Kidney tubule cell (primary cell): Measurements from ENCODE around the gene SHISA8.

Experiments used
- DNase-seq: peaks from one replicate; pipeline ENCODE4 v3.0.0-alpha.2; 2018; ENCODE audit warnings: low spot score

Gene SHISA8

DNA sequence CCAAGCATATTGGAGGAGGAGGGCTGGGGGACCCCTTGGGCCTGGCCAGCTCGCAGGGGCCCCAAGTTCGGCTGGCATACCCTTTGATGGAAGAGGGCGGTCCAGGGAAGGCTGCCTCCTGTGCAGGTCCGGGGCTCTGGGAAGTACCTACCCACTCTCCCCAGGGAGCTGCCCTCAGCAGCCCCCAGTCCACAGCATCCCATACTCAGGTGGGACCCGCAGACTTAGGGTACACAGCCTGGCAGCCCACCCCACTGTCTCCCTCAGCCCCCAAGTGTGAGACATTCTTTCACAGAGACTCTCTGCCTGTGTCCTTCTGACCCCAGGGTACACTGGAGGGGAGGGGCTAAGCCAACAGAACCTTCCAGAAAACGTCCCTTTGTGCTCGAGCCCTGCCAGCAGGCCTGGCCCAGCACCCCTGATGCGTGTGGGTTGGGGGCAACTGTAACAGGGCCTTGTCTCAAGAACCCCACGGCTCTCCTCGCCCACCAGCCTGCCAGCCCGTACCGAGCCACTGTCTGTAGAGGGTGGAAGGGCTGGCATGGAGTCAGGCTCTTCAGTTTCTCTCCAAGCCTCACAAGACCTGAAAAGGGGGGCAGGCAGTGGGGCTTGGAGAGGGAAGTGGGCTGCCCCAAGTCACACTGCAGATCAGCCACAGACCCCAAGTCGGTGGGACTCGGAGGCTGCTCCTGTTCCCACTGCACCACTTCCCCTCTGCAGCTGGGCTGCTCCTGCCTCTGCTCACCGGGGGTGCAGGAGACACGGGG is 18.7 kb upstream of the SHISA8 start:
- no peak for DNase-seq

DNA sequence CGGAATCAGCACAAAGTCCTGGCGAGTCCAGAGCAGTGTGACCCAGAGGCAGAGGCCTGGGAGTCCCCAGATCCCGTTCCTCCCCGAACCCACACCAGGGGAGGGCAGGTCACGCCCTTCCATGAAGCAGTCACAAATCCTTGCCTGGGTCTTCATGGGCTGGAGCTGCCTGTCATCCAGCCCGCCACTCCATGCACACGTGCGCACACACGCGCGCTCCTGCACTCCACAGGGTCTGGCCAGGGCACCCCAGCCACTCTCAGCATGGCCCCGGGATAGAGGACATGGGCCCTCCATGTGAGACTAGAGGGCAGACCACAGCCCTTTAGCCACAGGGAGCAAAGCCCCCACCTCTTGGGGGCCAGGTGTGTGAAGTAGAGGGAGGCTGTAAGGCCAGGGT is 17.5 kb upstream of the SHISA8 start:
- DNase-seq = no peak

DNA sequence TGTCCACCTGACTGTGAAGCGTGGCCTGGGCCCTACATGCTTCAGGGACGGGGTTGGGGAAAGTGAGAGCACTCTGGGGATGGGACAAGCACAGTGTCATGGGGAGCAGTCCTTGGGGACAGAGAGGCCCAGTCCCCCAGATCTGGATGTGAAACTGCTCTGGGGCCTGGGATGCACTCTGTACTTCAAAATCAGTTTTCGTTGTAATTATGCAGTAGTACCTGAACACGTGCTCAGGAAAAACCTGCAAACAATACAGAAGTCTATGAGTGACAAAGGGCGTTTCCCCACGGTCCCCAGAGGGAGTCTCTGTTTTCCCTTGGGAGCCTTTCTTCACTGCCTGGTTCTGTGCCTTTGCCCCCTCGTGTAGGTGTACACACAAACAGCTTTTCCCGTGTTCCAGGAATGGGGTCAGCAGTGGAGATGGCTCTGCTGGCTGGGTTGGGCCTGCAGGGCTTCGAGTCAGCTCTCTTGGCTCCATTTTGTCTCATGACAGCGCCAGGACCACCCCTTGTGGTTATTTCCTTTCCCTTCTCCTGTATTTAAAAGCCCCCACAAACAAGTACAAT is 16.9 kb upstream of the SHISA8 start:
- DNase-seq = no peak

DNA sequence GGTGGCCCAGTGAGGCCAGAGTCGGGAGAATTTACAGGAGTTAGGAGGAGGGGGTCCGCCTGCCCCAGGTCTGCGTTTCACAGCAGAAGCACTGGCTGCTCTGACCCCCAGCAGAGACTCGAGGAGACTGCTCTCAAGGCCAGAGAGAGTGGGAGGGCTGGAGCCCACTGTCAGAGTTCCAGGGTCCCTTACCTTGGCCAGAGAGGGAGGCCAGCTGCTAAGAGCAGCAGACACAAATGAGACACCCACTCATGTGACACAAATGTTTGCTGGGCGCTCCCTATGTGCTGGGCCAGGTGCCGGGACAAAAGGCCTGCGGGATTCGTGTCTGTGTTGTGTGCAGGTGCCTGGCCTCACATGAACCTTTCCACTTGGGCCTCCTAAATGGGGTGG is 14.5 kb upstream of the SHISA8 start:
- no peak for DNase-seq

DNA sequence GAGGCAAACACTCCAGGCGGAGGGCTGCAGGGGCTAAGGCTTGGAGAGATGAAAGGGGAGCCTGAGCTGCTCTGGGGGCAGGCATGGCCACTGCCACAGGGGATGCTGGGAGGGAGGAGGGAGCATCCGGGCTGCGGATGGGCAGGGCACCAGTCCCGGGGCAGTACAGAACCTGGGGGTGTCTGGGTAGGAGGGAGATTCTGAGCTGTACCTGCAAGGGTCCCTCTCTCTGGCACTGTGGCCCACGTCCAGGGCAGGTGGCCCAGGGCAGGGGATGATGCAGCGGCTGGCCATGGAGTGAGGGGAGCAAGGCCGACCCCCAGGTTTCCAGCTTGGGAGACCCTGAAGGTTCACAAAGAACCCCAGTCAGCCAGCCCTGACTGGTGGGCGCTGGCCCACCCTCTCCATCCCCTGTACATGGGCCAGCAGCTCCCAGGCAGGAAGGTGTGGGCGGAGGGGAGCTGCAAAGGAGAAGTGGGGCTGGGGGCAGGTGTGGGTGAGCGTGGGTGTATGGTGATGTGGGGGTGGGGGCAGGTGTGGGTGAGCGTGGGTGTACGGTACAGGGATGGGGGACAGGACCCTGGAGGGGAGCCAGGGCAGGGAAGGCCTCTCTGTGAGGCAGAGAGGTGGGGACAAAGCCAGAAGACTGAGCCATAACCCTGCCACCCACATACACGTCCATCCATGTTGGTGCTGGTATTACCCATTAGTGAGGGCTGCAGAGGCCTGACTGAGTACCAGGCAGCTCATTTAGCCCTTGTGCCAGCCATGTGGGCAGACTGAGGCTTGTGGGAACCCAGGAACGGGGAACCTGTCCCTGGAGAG is 13.9 kb upstream of the SHISA8 start:
- DNase-seq = no peak

DNA sequence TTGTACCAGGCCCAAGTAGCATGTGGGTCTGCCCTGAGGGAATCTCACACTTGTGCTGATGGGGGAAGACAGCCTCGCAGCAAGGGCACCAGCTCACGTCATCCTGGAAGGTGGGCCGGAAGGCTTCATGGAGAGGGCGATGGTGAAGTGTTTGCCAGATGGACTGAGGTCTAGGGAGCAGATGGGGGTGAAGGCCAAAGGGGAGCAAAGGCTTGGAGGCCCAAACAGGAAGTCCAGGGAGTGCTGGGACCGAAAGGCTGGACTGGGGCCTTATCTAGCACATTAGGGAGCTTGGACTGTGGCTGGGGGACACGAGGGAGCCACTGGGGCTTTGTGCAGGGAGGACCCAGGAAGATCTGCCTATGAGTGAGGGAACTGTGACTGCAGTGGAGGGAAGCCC is 12.9 kb upstream of the SHISA8 start:
- no peak for DNase-seq

DNA sequence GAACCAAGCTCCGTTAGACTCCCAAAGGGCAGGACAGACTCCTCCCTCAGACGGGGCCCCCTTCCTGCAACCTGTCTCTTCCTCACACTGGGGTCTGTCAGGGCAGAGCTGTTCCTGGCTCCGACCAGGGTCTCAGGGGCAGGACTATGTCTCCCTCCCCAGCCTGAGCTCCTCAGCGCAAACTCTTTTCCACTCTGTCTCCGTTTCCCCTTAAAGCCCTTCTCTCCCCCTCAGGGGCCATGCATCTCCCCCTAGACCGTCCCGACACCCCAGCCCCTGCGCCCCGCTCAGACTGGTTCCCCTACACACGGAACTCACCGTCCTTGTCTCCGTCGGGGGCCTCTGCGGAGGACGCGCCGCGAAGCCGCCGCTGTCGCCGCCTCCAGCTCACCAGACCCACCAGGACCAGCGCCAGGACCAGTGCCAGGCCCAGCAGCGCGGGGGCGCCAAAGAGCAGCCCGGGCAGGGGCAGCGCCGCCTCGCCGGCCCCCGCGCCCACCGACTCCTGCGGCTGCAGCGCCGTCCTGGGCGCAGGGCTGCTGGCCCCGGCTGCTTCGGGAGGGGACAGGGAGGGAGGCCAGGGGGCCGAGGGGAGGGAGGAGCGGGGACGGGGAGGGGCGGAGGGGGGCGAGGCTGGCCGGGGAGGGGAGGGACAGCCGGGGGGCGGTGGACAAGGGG is 11.0 kb upstream of the SHISA8 start:
- peak; percentile 38 for DNase-seq

DNA sequence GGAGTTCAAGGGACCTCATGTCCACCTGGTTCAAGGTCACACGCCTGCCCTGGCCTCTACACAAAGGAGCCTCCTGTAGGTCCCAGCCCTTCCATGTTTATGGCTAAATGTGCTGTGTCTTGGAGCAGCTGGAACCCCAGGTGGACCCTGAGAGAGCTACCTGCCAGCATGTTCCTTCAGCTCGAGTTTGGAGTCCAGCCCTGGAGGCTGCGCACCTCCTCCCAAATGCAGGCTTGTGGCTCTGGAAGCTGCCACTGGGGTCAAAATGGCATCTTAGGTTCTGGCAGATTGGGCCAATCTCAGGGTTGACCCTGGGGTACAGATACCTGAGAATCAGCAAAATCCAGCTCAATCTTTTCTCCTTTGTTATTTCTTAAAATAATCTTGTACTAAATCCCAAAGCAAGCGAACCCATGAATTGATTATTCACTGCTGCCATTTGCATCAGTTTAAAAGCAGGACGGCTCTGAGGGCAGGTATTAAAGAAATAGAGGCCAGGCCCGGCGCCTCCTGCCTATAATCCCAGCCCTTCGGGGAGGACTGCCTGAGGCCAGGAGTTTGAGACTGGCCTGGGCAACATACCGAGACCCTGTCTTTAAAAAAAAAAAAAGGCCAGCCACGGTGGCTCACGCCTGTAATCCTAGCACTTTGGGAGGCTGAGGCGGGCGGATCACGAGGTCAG is 8.9 kb upstream of the SHISA8 start:
- DNase-seq = no peak

DNA sequence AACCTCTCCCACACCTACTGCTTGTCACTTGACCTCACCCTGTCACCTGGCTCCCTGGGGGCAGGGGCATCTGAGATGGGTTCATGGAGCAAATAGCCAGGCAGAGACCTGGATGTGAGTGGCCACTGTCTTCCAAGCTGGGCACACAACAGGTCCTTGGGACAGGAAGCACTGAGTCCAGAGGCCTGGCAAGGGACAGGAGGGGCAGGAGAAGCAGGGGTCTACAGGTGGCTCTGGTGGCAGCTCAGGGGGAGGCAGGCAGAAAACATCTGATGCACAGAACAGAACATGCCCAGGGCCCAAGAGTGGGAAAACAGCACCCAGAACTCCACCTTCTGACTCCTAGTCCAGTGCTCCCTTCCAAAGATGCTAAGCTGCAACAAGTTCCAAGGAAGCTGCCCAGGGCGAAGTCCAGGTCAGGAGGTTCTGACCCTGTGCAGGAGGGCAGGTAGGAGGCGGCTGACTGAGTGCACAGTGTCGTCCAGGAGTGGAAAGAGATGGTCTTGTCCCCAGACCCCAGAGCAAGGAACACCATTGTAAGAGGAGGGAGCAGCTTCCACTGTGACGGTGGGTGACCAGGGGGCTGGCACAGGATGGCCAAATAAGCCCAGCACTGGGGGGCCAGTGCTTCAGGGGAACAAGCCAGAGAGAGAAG is 8.2 kb upstream of the SHISA8 start:
- no peak for DNase-seq

DNA sequence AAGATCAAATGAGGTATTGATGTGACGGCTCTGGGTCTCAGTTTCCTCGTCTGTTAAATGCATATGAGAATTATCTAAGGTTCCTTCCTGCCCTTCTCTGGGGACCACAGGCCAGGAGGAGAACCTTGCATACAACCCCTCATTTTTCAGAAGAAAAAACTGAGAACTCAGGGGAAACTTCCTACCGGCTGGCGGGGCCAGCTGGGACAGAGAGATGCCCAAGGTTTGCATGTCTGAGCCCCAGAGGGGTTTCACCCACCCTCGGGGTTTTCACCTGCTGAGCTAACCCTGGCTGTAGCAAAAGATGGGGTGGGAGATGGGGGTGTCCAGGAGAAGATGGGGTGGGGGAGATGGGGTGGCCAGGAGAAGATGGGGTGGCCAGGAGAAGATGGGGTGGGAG is 7.5 kb upstream of the SHISA8 start:
- no peak for DNase-seq

DNA sequence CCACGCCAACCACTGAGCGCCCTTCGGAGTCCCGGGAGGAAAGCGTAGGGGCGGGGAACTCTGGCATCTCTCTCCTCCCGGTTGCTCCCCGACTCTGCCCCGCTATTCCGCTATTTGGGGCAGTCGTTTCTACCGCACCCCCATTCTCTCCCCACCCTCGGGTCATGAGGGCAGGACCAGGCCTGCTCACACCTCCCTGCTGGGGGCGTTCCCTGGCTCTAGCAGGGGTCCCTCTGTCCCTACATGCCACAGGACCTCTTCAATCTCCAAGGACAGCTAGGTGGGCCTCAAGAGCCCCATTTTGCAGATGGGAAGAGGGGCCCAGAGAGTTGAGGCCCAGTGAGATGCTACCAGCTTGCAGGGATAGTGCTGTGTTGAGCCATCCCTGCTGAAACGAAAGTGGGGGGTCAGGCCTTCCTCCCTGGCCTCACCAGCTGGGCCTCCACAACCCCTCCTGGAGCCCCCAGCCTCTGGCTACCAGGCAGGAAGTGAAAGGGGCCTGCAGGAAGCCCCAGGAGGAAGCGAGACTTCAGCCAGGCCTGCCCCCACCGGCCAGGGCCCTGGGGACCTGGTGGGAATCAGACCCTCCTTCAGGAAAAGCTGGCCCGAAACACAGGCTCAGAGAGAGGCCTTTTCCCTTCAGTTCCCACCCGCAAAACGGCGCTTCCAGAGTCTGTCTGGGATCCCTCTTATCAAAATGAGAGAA is 5.5 kb upstream of the SHISA8 start:
- DNase-seq = no peak

DNA sequence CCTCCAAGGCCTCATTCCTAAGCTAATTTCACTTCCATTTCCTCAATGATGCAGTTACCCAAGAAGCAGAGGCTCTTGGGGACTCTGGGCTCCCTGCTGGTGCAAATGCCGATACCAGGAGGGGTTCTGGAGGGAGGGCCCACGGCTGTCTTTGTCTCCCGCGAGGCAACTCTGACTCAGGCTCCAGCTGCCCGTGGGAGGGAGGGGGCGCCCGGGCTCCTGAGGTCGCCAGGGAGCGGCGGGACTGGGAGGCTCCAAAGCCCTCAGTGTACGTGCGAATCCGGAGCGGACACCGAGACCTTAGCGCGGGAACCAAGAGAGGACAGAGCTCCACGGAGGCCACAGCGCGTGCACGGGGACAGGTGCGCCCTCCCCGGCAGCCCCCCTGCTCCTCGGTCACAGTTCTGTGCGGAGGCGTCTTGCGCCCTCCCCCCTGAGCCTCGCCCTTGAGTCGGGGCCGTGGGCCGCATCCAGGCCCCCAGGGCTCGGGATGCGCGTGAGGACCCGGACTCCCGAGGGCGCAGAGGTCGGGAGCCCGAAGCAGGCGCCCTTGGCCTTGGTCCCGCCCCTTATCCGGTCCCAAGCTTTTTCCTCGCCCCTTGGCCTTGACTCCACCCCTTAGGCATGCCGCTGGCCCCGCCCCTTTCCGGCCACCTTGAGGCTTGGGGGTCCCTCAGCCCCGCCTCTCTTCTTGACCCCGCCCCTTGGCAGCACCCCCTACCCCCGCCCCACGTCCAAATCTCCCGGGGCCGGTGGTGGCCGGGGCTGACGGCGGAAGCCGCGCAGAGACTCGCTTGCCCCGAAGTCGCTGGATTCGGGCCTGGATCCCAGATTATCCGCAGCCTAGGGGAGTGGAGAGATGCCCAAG is 4.7 kb upstream of the SHISA8 start:
- DNase-seq = peak; percentile 40

DNA sequence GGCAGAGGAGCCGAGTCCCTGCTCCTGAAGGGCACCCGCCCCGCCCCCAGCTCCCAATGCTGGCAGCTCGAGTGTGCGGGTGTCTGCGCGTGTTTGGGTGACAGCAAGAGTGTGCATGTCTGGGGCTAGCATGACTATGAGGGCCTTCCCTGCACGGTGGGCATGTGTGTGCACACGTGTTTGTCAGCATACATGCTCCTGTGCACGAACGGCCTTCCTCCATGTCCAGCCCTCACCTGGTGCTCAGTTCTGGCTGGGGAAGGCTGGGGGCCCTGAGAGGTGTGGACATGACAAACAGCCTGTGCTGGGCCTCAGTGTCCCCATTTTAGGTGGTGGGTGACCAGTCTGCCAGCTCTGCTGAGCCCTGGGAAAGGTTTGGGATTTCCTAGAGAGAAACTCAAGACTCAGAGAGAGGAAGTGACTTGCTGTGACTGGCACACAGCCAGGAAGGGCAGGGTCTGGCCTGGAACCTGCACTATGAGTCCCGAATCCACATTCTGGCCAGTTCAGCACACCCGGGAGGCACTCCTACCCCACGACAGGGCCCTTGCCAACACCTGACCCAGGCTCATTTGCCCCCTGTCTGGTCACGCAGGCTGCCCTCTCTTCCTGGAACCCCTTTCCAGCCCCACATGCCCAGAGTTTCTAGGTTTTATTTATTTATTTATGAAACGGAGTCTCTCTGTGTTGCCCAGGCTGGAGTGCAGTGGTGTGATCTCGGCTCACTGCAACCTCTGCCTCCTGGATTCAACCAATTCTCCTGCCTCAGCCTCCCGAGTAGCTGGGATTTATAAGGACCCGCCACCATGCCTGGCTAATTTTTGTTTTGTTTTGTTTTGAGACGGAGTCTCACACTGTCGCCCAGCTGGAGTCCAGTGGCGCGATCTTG is 3.3 kb upstream of the SHISA8 start:
- peak; percentile 82 for DNase-seq

DNA sequence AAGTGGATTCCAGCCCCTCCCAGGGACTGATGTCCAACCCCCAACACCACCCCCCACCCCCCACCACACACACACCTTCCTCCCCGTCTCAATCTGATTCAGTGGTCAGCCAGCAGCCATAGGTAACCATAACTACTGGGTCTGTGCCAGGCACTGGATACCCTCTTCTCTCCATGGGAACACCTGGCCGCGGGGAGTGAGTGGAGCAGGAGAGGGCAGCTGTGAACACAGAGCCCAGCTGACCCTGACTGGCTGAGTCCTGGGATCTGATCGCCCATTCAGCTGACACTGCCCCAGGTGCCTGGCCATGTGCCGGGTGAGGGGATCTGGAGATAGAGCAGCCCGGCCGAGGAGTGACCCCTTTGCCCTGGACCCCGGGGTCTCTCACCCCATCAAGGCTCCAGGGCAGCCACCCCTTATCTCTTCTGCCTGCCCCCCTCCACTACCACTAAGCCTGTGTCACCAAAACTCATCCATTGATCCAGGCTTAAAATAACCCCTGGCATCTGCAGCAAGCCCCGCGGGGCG is 2.6 kb upstream of the SHISA8 start:
- no peak for DNase-seq

DNA sequence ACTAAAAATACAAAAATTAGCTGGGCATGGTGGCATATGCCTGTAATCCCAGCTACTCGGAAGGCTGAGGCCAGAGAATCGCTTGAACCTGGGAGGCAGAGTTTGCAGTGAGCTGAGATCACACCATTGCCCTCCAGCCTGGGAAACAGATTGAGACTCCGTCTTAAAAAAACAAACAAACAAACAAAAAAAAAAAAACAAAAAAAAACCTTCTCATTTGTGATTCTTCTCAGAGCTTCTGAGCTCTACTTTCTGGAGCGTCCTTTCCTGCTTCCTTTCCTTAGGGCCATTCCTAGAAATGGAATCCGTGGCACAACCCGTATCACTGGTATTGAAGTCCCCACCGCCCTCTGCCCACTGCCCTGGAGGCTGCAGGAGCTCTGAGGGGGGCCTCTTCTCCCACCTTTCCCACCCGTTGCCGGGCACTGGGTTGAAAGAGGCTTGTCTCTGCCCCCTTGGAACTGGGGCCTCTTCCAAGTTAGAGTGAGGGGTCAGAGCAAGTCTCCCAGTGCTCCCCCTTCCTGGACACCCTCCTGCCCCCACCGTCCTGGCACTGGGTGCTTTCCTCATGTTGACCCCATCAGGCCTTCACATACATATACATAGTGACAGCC is 2.0 kb upstream of the SHISA8 start:
- no peak for DNase-seq

DNA sequence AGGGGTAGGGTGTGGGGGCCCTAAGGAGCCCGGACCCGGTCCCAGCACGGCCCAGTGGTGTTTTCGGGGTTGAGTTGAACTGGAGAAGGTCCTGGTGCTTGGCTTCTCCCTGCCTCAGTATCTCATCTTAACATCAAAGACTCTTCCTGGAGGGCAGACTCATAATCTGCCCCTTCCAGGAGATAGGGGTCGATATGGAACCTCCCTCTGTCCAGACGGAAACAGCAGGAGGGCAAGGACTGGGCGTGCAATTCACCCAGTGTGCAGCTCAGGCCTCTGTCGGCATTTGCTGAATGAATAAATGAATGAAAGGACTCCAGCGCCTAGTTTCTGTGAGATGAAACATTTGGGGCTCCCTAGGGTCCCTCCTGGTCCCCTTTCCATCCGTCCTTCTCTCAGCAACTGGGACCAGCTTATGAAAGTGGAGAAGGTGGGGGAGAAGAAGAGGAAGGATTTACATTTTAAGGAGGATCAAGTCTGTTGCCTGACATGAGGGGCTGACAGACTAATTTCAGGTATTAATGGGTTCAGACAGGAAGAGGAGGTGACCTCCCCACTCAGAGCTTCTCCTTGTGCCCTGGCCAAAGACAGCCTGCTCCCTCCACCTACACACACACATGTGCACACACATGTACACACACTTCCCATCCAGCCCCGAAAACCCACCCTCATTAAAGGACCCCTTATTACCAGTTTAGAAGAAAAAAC is 1.1 kb upstream of the SHISA8 start:
- DNase-seq = no peak

DNA sequence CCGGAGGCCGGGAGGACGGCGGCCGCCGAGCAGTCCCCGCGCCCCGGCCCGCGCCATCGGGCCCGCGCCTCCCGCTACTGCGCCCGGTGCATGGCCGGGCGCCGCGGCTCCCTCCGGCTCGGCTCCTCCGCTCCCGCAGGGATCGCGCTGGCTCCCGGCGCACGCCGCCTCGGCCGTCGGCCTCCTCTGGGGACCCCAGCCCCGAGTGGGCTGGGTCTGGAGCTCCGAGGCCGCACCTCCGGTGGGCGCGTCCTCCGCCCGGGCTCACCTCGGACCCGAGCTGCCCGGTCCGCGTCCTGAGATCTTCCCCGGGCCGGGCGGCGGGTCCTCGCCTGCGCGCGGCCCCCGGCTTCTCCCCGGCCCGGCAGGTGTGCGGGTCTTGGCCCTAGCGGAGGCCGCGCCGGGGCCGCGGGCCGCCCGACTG is 251 bp downstream of the SHISA8 start:
- DNase-seq = no peak
